ACHN (cell line): ENCODE measurements around the gene SHISA6.

Experiments used
- DNase-seq: peaks from one replicate; pipeline ENCODE4 v3.0.0-alpha.2; 2015
- in situ Hi-C: cut with HindIII; loops from 2 replicates; pipeline ENCODE4 v1.10.0; 2017; ENCODE audit warnings: low sequenced_read_pairs, low pct_ligation_motif_present, low pct_unique_long_range_greater_than_20kb

The SHISA6 gene

GRCh38 chr17:11240841-11241610 is at the start of gene SHISA6:
TSS of gene SHISA6 (plus strand) at chr17:11241213.
- in situ Hi-C loops, result no loop called here
- DNase-seq, result no peak

GRCh38 chr17:11195801-11196200 is 45.2 kb upstream of the SHISA6 start:
- no peak for DNase-seq
- in situ Hi-C loops, result no loop called here

GRCh38 chr17:11204991-11205390 is 36.0 kb upstream of the SHISA6 start:
- in situ Hi-C loops, result no loop called here
- DNase-seq, result no peak

GRCh38 chr17:11205659-11206058 is 35.4 kb upstream of the SHISA6 start:
- in situ Hi-C loops, result no loop called here
- no peak for DNase-seq

GRCh38 chr17:11209906-11210305 is 31.1 kb upstream of the SHISA6 start:
- in situ Hi-C loops, result no loop called here
- no peak for DNase-seq

GRCh38 chr17:11212792-11213191 is 28.2 kb upstream of the SHISA6 start:
- in situ Hi-C loops, result no loop called here
- no peak for DNase-seq

GRCh38 chr17:11216976-11217375 is 24.0 kb upstream of the SHISA6 start:
- in situ Hi-C loops, result no loop called here
- DNase-seq, result no peak

GRCh38 chr17:11221196-11221595 is 19.8 kb upstream of the SHISA6 start:
- no peak for DNase-seq
- in situ Hi-C loops, result no loop called here

GRCh38 chr17:11221721-11222120 is 19.3 kb upstream of the SHISA6 start:
- in situ Hi-C loops, result no loop called here
- DNase-seq, result no peak

GRCh38 chr17:11238705-11239104 is 2.3 kb upstream of the SHISA6 start:
- DNase-seq, result no peak
- in situ Hi-C loops, result no loop called here

GRCh38 chr17:11239379-11239970 is 1.5 kb upstream of the SHISA6 start:
- in situ Hi-C loops, result no loop called here
- no peak for DNase-seq

GRCh38 chr17:11240041-11240840 is 772 bp upstream of the SHISA6 start:
- no peak for DNase-seq
- in situ Hi-C loops, result no loop called here

- in situ Hi-C loops, result no loop called here
- no peak for DNase-seq
Observed at GRCh38 chr17:11241611-11242226, 706 bp downstream of the SHISA6 start.

GRCh38 chr17:11242411-11242810 is 1.4 kb downstream of the SHISA6 start:
- DNase-seq, result no peak
- in situ Hi-C loops, result no loop called here

GRCh38 chr17:11244776-11245175 is 3.8 kb downstream of the SHISA6 start:
- DNase-seq, result no peak
- in situ Hi-C loops, result no loop called here

- DNase-seq, result no peak
- in situ Hi-C loops, result no loop called here
Observed at GRCh38 chr17:11245187-11245586, 4.2 kb downstream of the SHISA6 start.

- in situ Hi-C loops, result no loop called here
- DNase-seq, result no peak
Observed at GRCh38 chr17:11245791-11246190, 4.8 kb downstream of the SHISA6 start.

- in situ Hi-C loops, result no loop called here
- no peak for DNase-seq
Observed at GRCh38 chr17:11250161-11250560, 9.1 kb downstream of the SHISA6 start.

GRCh38 chr17:11251561-11252107 is 10.6 kb downstream of the SHISA6 start:
- DNase-seq, result no peak
- in situ Hi-C loops, result no loop called here
